Measurements from ENCODE around the gene SNAPC5.
A peak's percentile ranks its signal among the peaks of the same experiment; 100 is the strongest.
"Not testable (repeated sequence)": the region's sequence is repeated elsewhere in the genome, so short reads cannot be mapped to it uniquely, and the experiment has no call there.

The SNAPC5 gene

GRCh38 chr15:66497502-66498455 is at the start of gene SNAPC5:
TSS of gene SNAPC5 (minus strand) at chr15:66497762. CDS start at chr15:66497731, 31 bp downstream.
- DNase-seq = peak; percentile 87

GRCh38 chr15:66545255-66545654 is 47.7 kb upstream of the SNAPC5 start:
- no peak for DNase-seq

GRCh38 chr15:66542896-66543295 is 45.3 kb upstream of the SNAPC5 start:
- no peak for DNase-seq

GRCh38 chr15:66535056-66535455 is 37.5 kb upstream of the SNAPC5 start:
- DNase-seq = no peak

- DNase-seq = no peak
Observed at GRCh38 chr15:66524838-66525237, 27.3 kb upstream of the SNAPC5 start.

GRCh38 chr15:66523926-66524325 is 26.4 kb upstream of the SNAPC5 start:
- DNase-seq = no peak

GRCh38 chr15:66515901-66516322 is 18.4 kb upstream of the SNAPC5 start:
- DNase-seq = no peak

GRCh38 chr15:66514586-66514985 is 17.0 kb upstream of the SNAPC5 start:
- no peak for DNase-seq

GRCh38 chr15:66508293-66508883 is 10.8 kb upstream of the SNAPC5 start:
- DNase-seq = no peak

- DNase-seq = no peak
Observed at GRCh38 chr15:66505818-66506217, 8.3 kb upstream of the SNAPC5 start.

- DNase-seq = no peak
Observed at GRCh38 chr15:66505430-66505811, 7.9 kb upstream of the SNAPC5 start.

- DNase-seq = peak; percentile 51
Observed at GRCh38 chr15:66504563-66505429, 7.2 kb upstream of the SNAPC5 start, which contains the start of the genes RPL4 and ZWILCH. TSS of gene RPL4 (minus strand) at chr15:66504855. CDS start at chr15:66504790, 65 bp downstream. TSS of gene ZWILCH (plus strand) at chr15:66505326. CDS start at chr15:66505339, 13 bp downstream.

- DNase-seq = no peak
Observed at GRCh38 chr15:66503780-66504562, 6.4 kb upstream of the SNAPC5 start.

GRCh38 chr15:66503041-66503648 is 5.6 kb upstream of the SNAPC5 start:
- DNase-seq = not testable (repeated sequence)

- DNase-seq = no peak
Observed at GRCh38 chr15:66502491-66502890, 4.9 kb upstream of the SNAPC5 start.

GRCh38 chr15:66500346-66500745 is 2.8 kb upstream of the SNAPC5 start:
- DNase-seq = not testable (repeated sequence)

- no peak for DNase-seq
Observed at GRCh38 chr15:66498501-66499386, 1.2 kb upstream of the SNAPC5 start.

- DNase-seq = no peak
Observed at GRCh38 chr15:66496951-66497501, 536 bp downstream of the SNAPC5 start.

- DNase-seq = no peak
Observed at GRCh38 chr15:66494262-66494661, 3.3 kb downstream of the SNAPC5 start.

- no peak for DNase-seq
Observed at GRCh38 chr15:66491846-66492245, 5.7 kb downstream of the SNAPC5 start.

Measured in GOT3 (cell line).